HL-60/S4 treated with retinoic acid at 250 ng/mL for 4 days and 3 days (cell line): ENCODE data around the gene FOXE3.
"Not testable (repeated sequence)": the region's sequence is repeated elsewhere in the genome, so short reads cannot be mapped to it uniquely, and the experiment has no call there.

Experiments
- in situ Hi-C: fragments of 300-500 bp; cut with MboI; formaldehyde crosslinking; loops from 2 replicates; pipeline ENCODE4 v1.7.0; 2022; ENCODE audit warnings: low sequenced_read_pairs

FOXE3 gene

DNA sequence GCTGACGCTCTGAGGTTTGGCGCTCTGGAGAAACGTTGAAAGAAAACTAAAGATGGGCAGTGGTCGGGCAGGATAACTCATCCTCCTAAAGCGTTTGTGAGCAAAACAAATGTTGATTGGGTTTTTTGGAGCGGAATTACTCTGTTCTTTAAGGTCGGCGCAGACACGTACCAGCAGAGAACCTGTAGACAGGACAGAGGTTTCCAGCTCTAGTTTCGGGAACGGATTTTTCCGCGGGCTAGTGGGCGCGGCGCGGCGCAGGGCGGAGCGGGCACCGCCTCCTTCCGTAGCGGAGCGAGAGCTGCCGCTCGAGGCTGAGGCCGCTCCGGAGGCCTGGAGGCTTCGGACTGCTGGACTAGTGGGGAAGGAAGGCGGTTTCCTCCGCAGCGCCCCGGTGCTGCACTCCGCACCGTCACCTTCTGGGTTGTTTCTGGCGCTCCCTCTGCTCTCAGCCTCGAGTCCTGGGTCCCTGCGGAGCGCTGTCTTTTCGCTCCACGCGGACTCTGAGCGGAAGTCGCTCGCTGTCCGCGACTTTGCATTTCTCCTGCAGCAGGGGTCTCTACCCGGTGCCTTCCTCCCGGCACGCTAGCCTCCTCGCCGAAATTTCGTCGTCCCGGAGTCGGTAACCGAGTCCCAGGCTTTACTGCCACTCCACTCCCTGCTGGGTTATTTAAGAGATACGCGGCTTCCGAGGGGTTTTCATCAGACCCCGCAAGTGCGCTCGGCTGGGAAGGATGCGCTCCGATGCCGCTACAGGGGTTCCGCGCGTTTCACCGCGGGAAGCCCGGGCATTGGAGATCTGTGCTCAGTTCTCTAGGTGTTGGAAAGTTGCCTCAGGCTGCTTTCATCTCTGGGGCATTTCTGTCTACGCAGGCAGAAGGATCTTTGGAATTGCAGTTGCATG, 28.7 kb downstream of the FOXE3 start:
- in situ Hi-C loops, result no loop called here

DNA sequence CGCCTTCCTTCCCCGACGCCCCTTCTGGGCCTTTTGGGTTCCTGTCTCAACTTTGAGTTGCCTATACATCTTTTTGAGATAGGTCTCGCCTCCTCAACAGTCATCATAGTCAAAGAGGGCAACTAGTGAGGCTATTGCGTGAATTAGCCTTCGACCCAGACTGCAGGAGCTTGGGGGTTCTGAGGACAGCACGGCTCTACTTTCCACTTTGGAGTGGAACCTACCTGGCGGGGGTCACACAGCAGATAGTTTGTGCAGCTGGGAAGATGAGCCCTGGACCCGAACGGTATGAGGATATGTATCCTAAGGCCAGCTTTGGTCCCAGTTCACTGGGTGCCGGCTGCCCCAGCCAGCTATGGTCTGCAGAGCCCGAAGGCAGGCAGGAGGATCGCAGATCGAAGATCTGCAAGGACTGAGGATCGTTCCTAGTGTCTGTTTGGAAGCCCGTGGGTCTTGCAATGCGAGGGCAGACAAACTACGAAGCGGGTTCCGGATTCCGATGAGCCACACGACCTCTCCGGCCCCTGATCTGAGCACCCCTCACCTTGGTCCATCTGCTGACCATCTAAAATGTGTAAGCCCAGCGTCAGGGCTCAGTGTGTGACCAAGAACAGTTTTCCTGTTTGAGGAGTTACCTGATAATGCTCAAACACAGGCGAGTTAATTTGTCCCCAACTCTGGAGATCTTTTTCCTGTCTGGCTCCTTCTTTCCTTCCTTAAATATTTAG, 29.9 kb downstream of the FOXE3 start:
- in situ Hi-C loops, result no loop called here

- in situ Hi-C loops, result no loop called here
Measured at GRCh38 chr1:47448462-47449222, 32.6 kb downstream of the FOXE3 start.

GRCh38 chr1:47449822-47450552, 33.9 kb downstream of the FOXE3 start:
- in situ Hi-C loops, result no loop called here

GRCh38 chr1:47450606-47451005, 34.5 kb downstream of the FOXE3 start:
- in situ Hi-C loops, result no loop called here

DNA sequence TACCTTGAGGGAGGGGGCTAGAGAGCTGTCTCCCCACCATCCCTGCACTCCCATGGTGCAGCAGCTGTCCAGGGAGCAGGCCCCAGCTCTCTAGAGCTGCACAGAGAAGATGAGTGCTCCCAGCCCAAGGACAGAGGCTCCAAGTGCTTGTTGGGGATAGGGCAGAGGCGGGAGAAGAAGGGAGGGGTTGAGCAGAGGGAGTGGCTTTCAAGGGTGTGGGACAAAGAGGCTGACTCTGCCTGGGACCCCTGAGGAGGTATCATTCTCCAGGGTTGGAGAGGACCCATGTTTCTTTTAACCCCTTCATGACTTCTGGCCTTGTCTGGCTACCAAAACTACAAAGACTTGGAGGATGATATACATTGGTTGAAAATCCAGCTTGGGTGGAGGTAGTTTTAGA, 36.3 kb downstream of the FOXE3 start:
- in situ Hi-C loops, result no loop called here

GRCh38 chr1:47453910-47454309, 37.8 kb downstream of the FOXE3 start:
- in situ Hi-C loops, result not testable (repeated sequence)

- in situ Hi-C loops, result no loop called here
Measured at GRCh38 chr1:47456250-47456649, 40.2 kb downstream of the FOXE3 start.

GRCh38 chr1:47457547-47457946, 41.5 kb downstream of the FOXE3 start:
- in situ Hi-C loops, result not testable (repeated sequence)

DNA sequence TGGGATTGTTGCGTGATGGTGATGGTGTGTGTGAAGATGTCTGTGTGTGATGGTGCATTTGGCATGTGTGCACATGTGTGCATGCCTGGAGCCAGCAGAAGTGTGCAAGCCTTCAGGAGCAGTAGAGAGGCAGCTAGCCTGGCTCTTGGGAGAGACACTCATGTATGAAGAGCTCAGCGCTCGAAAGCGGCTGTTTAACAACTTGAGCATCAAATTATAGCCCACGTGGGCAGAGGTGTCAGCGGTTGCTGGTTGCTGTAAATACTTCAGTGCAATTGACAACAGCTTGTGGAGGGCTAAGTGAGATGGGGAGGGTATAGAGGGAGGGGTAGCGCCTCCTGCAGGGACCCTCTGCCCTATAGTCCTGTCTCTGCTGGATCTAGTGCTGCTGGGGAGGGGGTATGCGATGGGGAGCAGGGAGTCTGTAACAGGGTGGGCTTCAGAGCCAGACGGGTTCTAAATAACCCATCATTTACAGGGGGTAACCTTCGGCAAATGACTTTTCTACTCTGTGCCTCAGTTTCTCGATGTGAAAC, 43.2 kb downstream of the FOXE3 start:
- in situ Hi-C loops, result no loop called here

DNA sequence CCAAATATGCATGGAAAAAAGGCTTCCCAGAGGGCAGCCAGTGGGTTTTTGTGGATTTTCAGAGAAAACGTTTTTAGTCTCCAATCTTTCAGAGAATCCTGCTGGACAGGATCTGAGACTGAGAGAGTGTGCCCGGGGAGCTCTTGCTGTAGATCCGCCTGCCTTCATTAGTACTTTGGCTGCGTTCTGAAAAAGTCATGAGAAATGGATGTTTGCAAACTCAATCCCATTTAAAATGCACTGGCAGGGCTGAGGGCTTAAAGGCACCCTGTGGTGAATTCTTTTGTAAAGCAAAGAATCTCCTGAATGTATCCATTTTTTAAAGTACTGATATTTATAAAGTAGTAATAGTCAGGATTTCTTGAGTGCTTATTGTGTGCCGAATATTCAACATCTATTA, 44.0 kb downstream of the FOXE3 start:
- in situ Hi-C loops, result no loop called here

- in situ Hi-C loops, result no loop called here
Measured at GRCh38 chr1:47460456-47460855, 44.4 kb downstream of the FOXE3 start.

- in situ Hi-C loops, result no loop called here
Measured at GRCh38 chr1:47465605-47466004, 49.5 kb downstream of the FOXE3 start.
